Measurements from ENCODE around the gene IZUMO4.

The IZUMO4 gene

GRCh38 chr19:2059422-2060201 lies 37.1 kb upstream of the IZUMO4 start:
- peak; percentile 56 for DNase-seq

- no peak for DNase-seq
Observed at GRCh38 chr19:2060884-2061494, 35.7 kb upstream of the IZUMO4 start.

- peak; percentile 93 for DNase-seq
Observed at GRCh38 chr19:2061495-2062388, 35.0 kb upstream of the IZUMO4 start.

GRCh38 chr19:2062389-2062729 lies 34.4 kb upstream of the IZUMO4 start:
- no peak for DNase-seq

- DNase-seq = no peak
Observed at GRCh38 chr19:2062770-2063169, 33.9 kb upstream of the IZUMO4 start.

- DNase-seq = no peak
Observed at GRCh38 chr19:2063824-2064223, 32.9 kb upstream of the IZUMO4 start.

GRCh38 chr19:2064395-2064787 lies 32.3 kb upstream of the IZUMO4 start:
- DNase-seq = no peak

- no peak for DNase-seq
Observed at GRCh38 chr19:2064788-2065524, 31.8 kb upstream of the IZUMO4 start.

GRCh38 chr19:2070436-2070827 lies 26.3 kb upstream of the IZUMO4 start:
- no peak for DNase-seq

GRCh38 chr19:2070986-2071673 lies 25.6 kb upstream of the IZUMO4 start:
- no peak for DNase-seq

GRCh38 chr19:2072757-2073551 lies 23.8 kb upstream of the IZUMO4 start:
- no peak for DNase-seq

- no peak for DNase-seq
Observed at GRCh38 chr19:2076526-2076944, 20.2 kb upstream of the IZUMO4 start.

- no peak for DNase-seq
Observed at GRCh38 chr19:2077398-2077797, 19.3 kb upstream of the IZUMO4 start.

GRCh38 chr19:2077833-2078619 lies 18.7 kb upstream of the IZUMO4 start:
- DNase-seq = no peak

- no peak for DNase-seq
Observed at GRCh38 chr19:2079076-2079864, 17.4 kb upstream of the IZUMO4 start.

- no peak for DNase-seq
Observed at GRCh38 chr19:2079865-2080301, 16.8 kb upstream of the IZUMO4 start.

- no peak for DNase-seq
Observed at GRCh38 chr19:2080336-2080988, 16.3 kb upstream of the IZUMO4 start.

GRCh38 chr19:2081873-2082810 lies 14.6 kb upstream of the IZUMO4 start:
- DNase-seq = no peak
